PC-3 (cell line): ENCODE results near the gene FOXN3. TPM values are rescaled to one million over a fixed set of nuclear protein-coding genes. Genes with fewer than 3 reads are reported as not detected.

Experiments used
- ATAC-seq: fragments of 200-7000 bp; cut with Tn5 transposase; 2 replicates; pipeline ENCODE4 v1.9.1; 2020; ENCODE audit warnings: mild to moderate bottlenecking, moderate library complexity
- BruUV-seq: library from RNA; stranded (reverse); fragments of 400-500 nt; replicated peaks from 2 replicates; lab custom pipeline; 2021; lab: Mats Ljungman, UMichigan
- CTCF ChIA-PET: fragments of 300-600 bp; sonication (Branson Sonifier 250); formaldehyde crosslinking; loops from one replicate; lab custom pipeline; 2022; ENCODE audit warnings: antibody characterized with exemption; lab: Charles Lee
- POLR2A ChIA-PET: fragments of 300-600 bp; sonication (Branson Sonifier 250); formaldehyde crosslinking; loops from one replicate; lab custom pipeline; 2022; ENCODE audit warnings: antibody characterized with exemption; ENCODE audit not compliant: unreplicated experiment; lab: Charles Lee
- DNase-seq: peaks from one replicate; pipeline ENCODE4 v3.0.0-alpha.2; 2015
- H2AFZ ChIP-seq: fragments of 300-600 bp; sonication (generic); 2 replicates; pipeline ENCODE4 v1.6.0; 2016; ENCODE audit warnings: antibody characterized with exemption, low read length
- H3F3A ChIP-seq: fragments of 300-600 bp; sonication (generic); one replicate; pipeline ENCODE4 v1.6.0; 2017; ENCODE audit warnings: antibody characterized with exemption, low read length, control low read depth, mild to moderate bottlenecking; ENCODE audit not compliant: unreplicated experiment
- H3K27ac ChIP-seq: fragments of 300-600 bp; sonication (generic); 2 replicates; pipeline ENCODE4 v1.5.1; 2016; ENCODE audit warnings: mild to moderate bottlenecking, low read length
- H3K27me3 ChIP-seq: fragments of 300-600 bp; sonication (generic); 2 replicates; pipeline ENCODE4 v1.6.1; 2016; ENCODE audit warnings: low read length, mixed read lengths
- H3K36me3 ChIP-seq: fragments of 300-600 bp; sonication (generic); 2 replicates; pipeline ENCODE4 v1.6.1; 2016; ENCODE audit warnings: low read depth, mixed run types, low read length, mixed read lengths
- H3K4me1 ChIP-seq: fragments of 300-600 bp; sonication (generic); 2 replicates; pipeline ENCODE4 v1.5.1; 2016; ENCODE audit warnings: low read length; ENCODE audit not compliant: insufficient read depth
- H3K4me2 ChIP-seq: fragments of 300-600 bp; sonication (generic); 2 replicates; pipeline ENCODE4 v1.6.0; 2016; ENCODE audit warnings: low read length
- H3K4me3 ChIP-seq: fragments of 300-600 bp; sonication (generic); 2 replicates; pipeline ENCODE4 v1.5.1; 2016; ENCODE audit warnings: mild to moderate bottlenecking, low read length, mixed read lengths
- H3K79me2 ChIP-seq: fragments of 300-600 bp; sonication (generic); 2 replicates; pipeline ENCODE4 v1.6.1; 2017; ENCODE audit warnings: low read length, mixed read lengths
- H3K9ac ChIP-seq: fragments of 300-600 bp; sonication (generic); 2 replicates; pipeline ENCODE4 v1.6.0; 2016; ENCODE audit warnings: mild to moderate bottlenecking, low read length
- H3K9me2 ChIP-seq: fragments of 300-600 bp; sonication (generic); replicated peaks from 2 replicates; pipeline ENCODE4 v1.6.1; 2016; ENCODE audit warnings: mixed run types, low read length, mixed read lengths
- H3K9me3 ChIP-seq: fragments of 300-600 bp; sonication (generic); 2 replicates; pipeline ENCODE4 v1.6.1; 2016; ENCODE audit warnings: low read length, mixed read lengths
- H4K20me1 ChIP-seq: fragments of 300-600 bp; sonication (generic); 2 replicates; pipeline ENCODE4 v1.6.1; 2016; ENCODE audit warnings: low read length, mixed read lengths
- EZH2 ChIP-seq: fragments of 300-600 bp; sonication (generic); IDR thresholded peaks from one replicate; pipeline ENCODE4 v1.6.1; 2017; ENCODE audit warnings: antibody characterized with exemption, mild to moderate bottlenecking, low read length; ENCODE audit not compliant: unreplicated experiment
- EZH2phosphoT487 ChIP-seq: fragments of 300-600 bp; sonication (generic); IDR thresholded peaks from 2 replicates; pipeline ENCODE4 v1.6.1; 2018; ENCODE audit warnings: mild to moderate bottlenecking, antibody characterized with exemption, low read length, borderline replicate concordance
- intact Hi-C: fragments of 100-400 bp; cut with micrococcal nuclease; formaldehyde crosslinking; loops from 2 replicates; pipeline ENCODE4 v1.9.0; 2023
- total RNA-seq: library from RNA; depleted of rRNA; stranded (reverse); fragments of >200 nt; gene quantifications from 2 replicates; pipeline ENCODE4 v1.2.3, GENCODE V29; 2014
- TF ChIP-seq, protein P1 (sequence below): fragments of 300-600 bp; sonication (generic); conservative IDR thresholded peaks from 2 replicates; pipeline ENCODE4 v1.5.1; 2017; ENCODE audit warnings: antibody characterized with exemption, low read depth, mild to moderate bottlenecking, low read length

FOXN3 gene
- total RNA-seq, 1 experiment from 2014 or later = 13.3 TPM

GRCh38 chr14:89394972-89395371 is 22.1 kb downstream of the FOXN3 start:
- no peak overlapping the region for H3K9ac ChIP-seq
- no peaks in the 10 kb centered on the region for H3K79me2 ChIP-seq
- no TSS peak for BruUV-seq
- H3K27me3 ChIP-seq = no peaks in the 10 kb centered on the region
- H3K4me1 ChIP-seq = peaks cover 8% of the 10 kb centered on the region
- ChIA-PET CTCF (no interaction called here), POLR2A (no interaction called here)
- no peak for ATAC-seq
- no peaks in the 10 kb centered on the region for H3K9me2 ChIP-seq
- no peaks in the 10 kb centered on the region for H3K36me3 ChIP-seq
- DNase-seq = no peak
- H3K27ac ChIP-seq = no peak overlapping the region
- no peak overlapping the region for H2AFZ ChIP-seq
- H3F3A ChIP-seq = no peaks in the 10 kb centered on the region
- no peaks in the 10 kb centered on the region for H3K9me3 ChIP-seq
- no peaks in the 10 kb centered on the region for H4K20me1 ChIP-seq
- intact Hi-C loops = no loop called here
- no peak for TF ChIP-seq EZH2phosphoT487
- TF ChIP-seq, protein P1, sequence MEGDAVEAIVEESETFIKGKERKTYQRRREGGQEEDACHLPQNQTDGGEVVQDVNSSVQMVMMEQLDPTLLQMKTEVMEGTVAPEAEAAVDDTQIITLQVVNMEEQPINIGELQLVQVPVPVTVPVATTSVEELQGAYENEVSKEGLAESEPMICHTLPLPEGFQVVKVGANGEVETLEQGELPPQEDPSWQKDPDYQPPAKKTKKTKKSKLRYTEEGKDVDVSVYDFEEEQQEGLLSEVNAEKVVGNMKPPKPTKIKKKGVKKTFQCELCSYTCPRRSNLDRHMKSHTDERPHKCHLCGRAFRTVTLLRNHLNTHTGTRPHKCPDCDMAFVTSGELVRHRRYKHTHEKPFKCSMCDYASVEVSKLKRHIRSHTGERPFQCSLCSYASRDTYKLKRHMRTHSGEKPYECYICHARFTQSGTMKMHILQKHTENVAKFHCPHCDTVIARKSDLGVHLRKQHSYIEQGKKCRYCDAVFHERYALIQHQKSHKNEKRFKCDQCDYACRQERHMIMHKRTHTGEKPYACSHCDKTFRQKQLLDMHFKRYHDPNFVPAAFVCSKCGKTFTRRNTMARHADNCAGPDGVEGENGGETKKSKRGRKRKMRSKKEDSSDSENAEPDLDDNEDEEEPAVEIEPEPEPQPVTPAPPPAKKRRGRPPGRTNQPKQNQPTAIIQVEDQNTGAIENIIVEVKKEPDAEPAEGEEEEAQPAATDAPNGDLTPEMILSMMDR = no peak
- TF ChIP-seq EZH2 = no peak
- H3K4me2 ChIP-seq = no peak overlapping the region
- H3K4me3 ChIP-seq = no peak overlapping the region

- DNase-seq (no peak), ATAC-seq (no peak)
- no peaks in the 10 kb centered on the region for H3K27me3 ChIP-seq
- TF ChIP-seq EZH2phosphoT487 = no peak
- TF ChIP-seq, protein P1 = no peak
- no peak for TF ChIP-seq EZH2
- no peak overlapping the region for H3K9ac ChIP-seq
- H3K9me3 ChIP-seq = no peaks in the 10 kb centered on the region
- no peak overlapping the region for H3K4me2 ChIP-seq
- no peaks in the 10 kb centered on the region for H3K9me2 ChIP-seq
- peaks cover 8% of the 10 kb centered on the region for H3K4me1 ChIP-seq
- H4K20me1 ChIP-seq = no peaks in the 10 kb centered on the region
- ChIA-PET CTCF (no interaction called here), POLR2A (no interaction called here)
- H3K27ac ChIP-seq = no peak overlapping the region
- BruUV-seq = no TSS peak
- H2AFZ ChIP-seq = no peak overlapping the region
- no peaks in the 10 kb centered on the region for H3K79me2 ChIP-seq
- H3K36me3 ChIP-seq = no peaks in the 10 kb centered on the region
- H3F3A ChIP-seq = no peaks in the 10 kb centered on the region
- no peak overlapping the region for H3K4me3 ChIP-seq
- intact Hi-C loops = no loop called here
Observed at GRCh38 chr14:89393222-89393745, 23.7 kb downstream of the FOXN3 start.

DNA sequence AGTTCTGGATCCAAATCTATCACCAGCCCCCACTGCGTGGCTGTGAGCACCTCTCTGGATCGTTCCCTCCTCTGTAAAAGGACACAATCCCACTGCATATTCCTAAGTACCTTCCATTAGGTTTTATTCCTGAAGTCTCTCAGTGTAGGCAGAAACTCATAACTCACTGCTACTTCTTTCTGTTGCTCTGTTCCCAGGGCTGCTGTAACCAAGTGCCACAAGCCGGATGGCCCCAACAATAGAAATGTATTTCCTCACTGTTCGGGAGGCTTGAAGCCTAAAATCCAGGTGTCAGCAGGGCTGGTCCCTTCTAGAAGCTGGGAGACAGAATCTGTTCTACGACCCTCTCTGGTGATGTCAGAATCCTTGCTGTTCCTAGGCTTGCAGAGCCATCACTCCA is 24.9 kb downstream of the FOXN3 start:
- Histone ChIP-seq H3K4me3 (no peak overlapping the region), H2AFZ (no peak overlapping the region), H3K79me2 (no peaks in the 10 kb centered on the region), H3K4me2 (no peak overlapping the region), H3K9me3 (no peaks in the 10 kb centered on the region), H3F3A (no peaks in the 10 kb centered on the region), H4K20me1 (no peaks in the 10 kb centered on the region), H3K27me3 (no peaks in the 10 kb centered on the region), H3K9me2 (no peaks in the 10 kb centered on the region), H3K4me1 (peaks cover 8% of the 10 kb centered on the region), H3K9ac (no peak overlapping the region), H3K36me3 (no peaks in the 10 kb centered on the region), H3K27ac (no peak overlapping the region)
- no TSS peak for BruUV-seq
- ATAC-seq = no peak
- CTCF ChIA-PET = no interaction called here
- POLR2A ChIA-PET = no interaction called here
- DNase-seq = no peak
- TF ChIP-seq EZH2 (no peak), EZH2phosphoT487 (no peak)
- TF ChIP-seq, protein P1 = no peak
- intact Hi-C loops = no loop called here
